HEK293 (cell line): ENCODE data around the gene VPS51.

Experiments used
- CTCF ChIA-PET: fragments of 350-600 bp; formaldehyde crosslinking; extraction: SDS; loops from one replicate; lab custom pipeline; 2021; ENCODE audit warnings: antibody characterized with exemption; lab: Yijun Ruan, JAX
- POLR2A ChIA-PET: fragments of 300-600 bp; formaldehyde crosslinking; extraction: SDS; loops from one replicate; lab custom pipeline; 2020; ENCODE audit warnings: antibody characterized with exemption, inconsistent platforms; lab: Yijun Ruan, JAX
- H3K27ac ChIP-seq: fragments of 200-500 bp; sonication (Bioruptor generic); 2 replicates; pipeline ENCODE4 v1.5.1; 2014; ENCODE audit warnings: low read depth, low read length, control low read depth, inconsistent platforms; ENCODE audit errors: extremely low read depth
- H3K36me3 ChIP-seq, 2 experiments: fragments of 200-500 bp in 1 of 2; sonication (Bioruptor generic) in 1 of 2; 1 replicate in 1 of 2; 2 replicates in 1 of 2; pipeline ENCODE4 v1.5.1; 2014 to 2017; ENCODE audit warnings: inconsistent platforms in 2 of 2, low read length in 2 of 2; ENCODE audit not compliant: control insufficient read depth in 2 of 2, insufficient read depth in 1 of 2
- H3K4me1 ChIP-seq: fragments of 200-500 bp; sonication (Bioruptor generic); 2 replicates; pipeline ENCODE4 v1.5.1; 2014; ENCODE audit warnings: mild to moderate bottlenecking, low read length, inconsistent platforms; ENCODE audit not compliant: control insufficient read depth, insufficient read depth
- H3K4me3 ChIP-seq: 2 replicates; pipeline ENCODE4 v1.5.1; 2011; ENCODE audit warnings: low read depth, mild to moderate bottlenecking, control low read depth, low read length, moderate library complexity
- H3K9me3 ChIP-seq: fragments of 200-500 bp; sonication (Bioruptor generic); 2 replicates; pipeline ENCODE4 v1.5.1; 2014; ENCODE audit warnings: low read depth, low read length, inconsistent platforms; ENCODE audit not compliant: control insufficient read depth, insufficient read depth
- FEZF1 ChIP-seq: fragments of 450-650 bp; formaldehyde crosslinking; IDR thresholded peaks from 2 replicates; pipeline ENCODE4 v1.5.1; 2016; ENCODE audit warnings: missing biosample characterization, missing genetic modification characterization
- IKZF3 ChIP-seq: fragments of 450-650 bp; IDR thresholded peaks from 2 replicates; pipeline ENCODE4 v1.5.0; 2018; ENCODE audit warnings: missing biosample characterization, mild to moderate bottlenecking, missing genetic modification characterization, moderate library complexity
- KLF16 ChIP-seq: fragments of 450-650 bp; formaldehyde crosslinking; IDR thresholded peaks from 2 replicates; pipeline ENCODE4 v1.5.1; 2017; ENCODE audit warnings: missing biosample characterization, missing genetic modification characterization
- KLF17 ChIP-seq: fragments of 450-650 bp; formaldehyde crosslinking; IDR thresholded peaks from 2 replicates; pipeline ENCODE4 v1.5.1; 2016; ENCODE audit warnings: missing biosample characterization, missing genetic modification characterization
- PATZ1 ChIP-seq: fragments of 450-650 bp; formaldehyde crosslinking; IDR thresholded peaks from 2 replicates; pipeline ENCODE4 v1.5.1; 2016; ENCODE audit warnings: missing biosample characterization, missing genetic modification characterization
- PRDM1 ChIP-seq: fragments of 450-650 bp; formaldehyde crosslinking; IDR thresholded peaks from 2 replicates; pipeline ENCODE4; 2016; ENCODE audit warnings: missing biosample characterization, missing genetic modification characterization
- ZFP37 ChIP-seq: fragments of 450-650 bp; formaldehyde crosslinking; IDR thresholded peaks from 2 replicates; pipeline ENCODE4 v1.5.1; 2016; ENCODE audit warnings: missing biosample characterization, missing genetic modification characterization
- ZNF341 ChIP-seq: fragments of 450-650 bp; formaldehyde crosslinking; IDR thresholded peaks from 2 replicates; pipeline ENCODE4; 2016; ENCODE audit warnings: low read depth, missing biosample characterization, missing genetic modification characterization
- ZNF544 ChIP-seq: fragments of 450-650 bp; formaldehyde crosslinking; IDR thresholded peaks from 2 replicates; pipeline ENCODE4 v1.5.0; 2017; ENCODE audit warnings: missing biosample characterization, missing genetic modification characterization
- ZNF555 ChIP-seq: fragments of 450-650 bp; formaldehyde crosslinking; conservative IDR thresholded peaks from 2 replicates; pipeline ENCODE4 v1.5.1; 2017; ENCODE audit warnings: missing biosample characterization, mild to moderate bottlenecking, missing genetic modification characterization, inconsistent platforms
- ZNF585B ChIP-seq: fragments of 450-650 bp; formaldehyde crosslinking; IDR thresholded peaks from 2 replicates; pipeline ENCODE4 v1.5.1; 2016; ENCODE audit warnings: missing biosample characterization, missing genetic modification characterization
- TF ChIP-seq, protein P1 (sequence below): fragments of 450-650 bp; formaldehyde crosslinking; IDR thresholded peaks from 2 replicates; pipeline ENCODE4 v1.5.1; 2016; ENCODE audit warnings: missing biosample characterization, missing genetic modification characterization
- TF ChIP-seq, protein P2 (sequence below): fragments of 450-650 bp; formaldehyde crosslinking; IDR thresholded peaks from 2 replicates; pipeline ENCODE4 v1.5.1; 2016; ENCODE audit warnings: missing biosample characterization, missing genetic modification characterization
- TF ChIP-seq, protein P3 (sequence below): fragments of 450-650 bp; formaldehyde crosslinking; IDR thresholded peaks from 2 replicates; pipeline ENCODE4 v1.5.1; 2016; ENCODE audit warnings: missing biosample characterization, missing genetic modification characterization, borderline replicate concordance

VPS51 gene

DNA sequence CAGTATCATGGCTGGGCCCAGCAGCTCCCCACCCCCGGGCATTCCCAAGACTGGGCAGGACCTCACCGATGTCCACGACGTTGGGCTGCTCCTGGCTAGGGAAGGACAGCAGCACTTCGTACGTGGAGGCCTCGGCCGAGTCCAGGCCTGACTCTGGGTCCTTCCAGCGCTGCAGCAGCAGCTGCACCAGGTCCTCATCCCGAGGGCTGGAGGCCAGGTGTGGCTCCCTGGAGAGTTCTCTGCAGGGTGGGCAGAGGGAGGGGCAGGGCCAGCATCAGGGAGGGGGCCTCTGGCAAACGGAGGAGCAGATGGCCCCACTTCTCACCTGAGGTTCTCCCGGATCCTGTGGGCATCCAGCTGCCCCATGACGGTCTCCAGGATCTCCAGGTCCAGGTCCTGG, 38.0 kb upstream of the VPS51 start:
- H3K4me3 ChIP-seq: no peak overlapping the region
- no peaks in the 10 kb centered on the region for H3K9me3 ChIP-seq
- H3K27ac ChIP-seq: no peak overlapping the region
- H3K36me3 ChIP-seq: no peaks in the 10 kb centered on the region
- ChIA-PET POLR2A (no interaction called here), CTCF (no interaction called here)
- no peak for TF ChIP-seq ZNF555 (tag by site-specific recombination)
- TF ChIP-seq FEZF1 (tag by site-specific recombination): no peak
- TF ChIP-seq, protein P1, sequence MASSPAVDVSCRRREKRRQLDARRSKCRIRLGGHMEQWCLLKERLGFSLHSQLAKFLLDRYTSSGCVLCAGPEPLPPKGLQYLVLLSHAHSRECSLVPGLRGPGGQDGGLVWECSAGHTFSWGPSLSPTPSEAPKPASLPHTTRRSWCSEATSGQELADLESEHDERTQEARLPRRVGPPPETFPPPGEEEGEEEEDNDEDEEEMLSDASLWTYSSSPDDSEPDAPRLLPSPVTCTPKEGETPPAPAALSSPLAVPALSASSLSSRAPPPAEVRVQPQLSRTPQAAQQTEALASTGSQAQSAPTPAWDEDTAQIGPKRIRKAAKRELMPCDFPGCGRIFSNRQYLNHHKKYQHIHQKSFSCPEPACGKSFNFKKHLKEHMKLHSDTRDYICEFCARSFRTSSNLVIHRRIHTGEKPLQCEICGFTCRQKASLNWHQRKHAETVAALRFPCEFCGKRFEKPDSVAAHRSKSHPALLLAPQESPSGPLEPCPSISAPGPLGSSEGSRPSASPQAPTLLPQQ (tag by site-specific recombination): no peak
- TF ChIP-seq PATZ1: no peak
- no peak for TF ChIP-seq ZNF585B
- TF ChIP-seq ZNF341 (tag by site-specific recombination): no peak
- no peak for TF ChIP-seq ZNF544 (tag by site-specific recombination)
- TF ChIP-seq KLF17 (tag by site-specific recombination): no peak
- no peak for TF ChIP-seq KLF16 (tag by site-specific recombination)
- TF ChIP-seq IKZF3 (tag by site-specific recombination): no peak
- TF ChIP-seq, protein P2, sequence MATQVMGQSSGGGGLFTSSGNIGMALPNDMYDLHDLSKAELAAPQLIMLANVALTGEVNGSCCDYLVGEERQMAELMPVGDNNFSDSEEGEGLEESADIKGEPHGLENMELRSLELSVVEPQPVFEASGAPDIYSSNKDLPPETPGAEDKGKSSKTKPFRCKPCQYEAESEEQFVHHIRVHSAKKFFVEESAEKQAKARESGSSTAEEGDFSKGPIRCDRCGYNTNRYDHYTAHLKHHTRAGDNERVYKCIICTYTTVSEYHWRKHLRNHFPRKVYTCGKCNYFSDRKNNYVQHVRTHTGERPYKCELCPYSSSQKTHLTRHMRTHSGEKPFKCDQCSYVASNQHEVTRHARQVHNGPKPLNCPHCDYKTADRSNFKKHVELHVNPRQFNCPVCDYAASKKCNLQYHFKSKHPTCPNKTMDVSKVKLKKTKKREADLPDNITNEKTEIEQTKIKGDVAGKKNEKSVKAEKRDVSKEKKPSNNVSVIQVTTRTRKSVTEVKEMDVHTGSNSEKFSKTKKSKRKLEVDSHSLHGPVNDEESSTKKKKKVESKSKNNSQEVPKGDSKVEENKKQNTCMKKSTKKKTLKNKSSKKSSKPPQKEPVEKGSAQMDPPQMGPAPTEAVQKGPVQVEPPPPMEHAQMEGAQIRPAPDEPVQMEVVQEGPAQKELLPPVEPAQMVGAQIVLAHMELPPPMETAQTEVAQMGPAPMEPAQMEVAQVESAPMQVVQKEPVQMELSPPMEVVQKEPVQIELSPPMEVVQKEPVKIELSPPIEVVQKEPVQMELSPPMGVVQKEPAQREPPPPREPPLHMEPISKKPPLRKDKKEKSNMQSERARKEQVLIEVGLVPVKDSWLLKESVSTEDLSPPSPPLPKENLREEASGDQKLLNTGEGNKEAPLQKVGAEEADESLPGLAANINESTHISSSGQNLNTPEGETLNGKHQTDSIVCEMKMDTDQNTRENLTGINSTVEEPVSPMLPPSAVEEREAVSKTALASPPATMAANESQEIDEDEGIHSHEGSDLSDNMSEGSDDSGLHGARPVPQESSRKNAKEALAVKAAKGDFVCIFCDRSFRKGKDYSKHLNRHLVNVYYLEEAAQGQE (tag by site-specific recombination): no peak
- no peak for TF ChIP-seq PRDM1 (tag by site-specific recombination)
- no peak for TF ChIP-seq ZFP37 (tag by site-specific recombination)
- TF ChIP-seq, protein P3, sequence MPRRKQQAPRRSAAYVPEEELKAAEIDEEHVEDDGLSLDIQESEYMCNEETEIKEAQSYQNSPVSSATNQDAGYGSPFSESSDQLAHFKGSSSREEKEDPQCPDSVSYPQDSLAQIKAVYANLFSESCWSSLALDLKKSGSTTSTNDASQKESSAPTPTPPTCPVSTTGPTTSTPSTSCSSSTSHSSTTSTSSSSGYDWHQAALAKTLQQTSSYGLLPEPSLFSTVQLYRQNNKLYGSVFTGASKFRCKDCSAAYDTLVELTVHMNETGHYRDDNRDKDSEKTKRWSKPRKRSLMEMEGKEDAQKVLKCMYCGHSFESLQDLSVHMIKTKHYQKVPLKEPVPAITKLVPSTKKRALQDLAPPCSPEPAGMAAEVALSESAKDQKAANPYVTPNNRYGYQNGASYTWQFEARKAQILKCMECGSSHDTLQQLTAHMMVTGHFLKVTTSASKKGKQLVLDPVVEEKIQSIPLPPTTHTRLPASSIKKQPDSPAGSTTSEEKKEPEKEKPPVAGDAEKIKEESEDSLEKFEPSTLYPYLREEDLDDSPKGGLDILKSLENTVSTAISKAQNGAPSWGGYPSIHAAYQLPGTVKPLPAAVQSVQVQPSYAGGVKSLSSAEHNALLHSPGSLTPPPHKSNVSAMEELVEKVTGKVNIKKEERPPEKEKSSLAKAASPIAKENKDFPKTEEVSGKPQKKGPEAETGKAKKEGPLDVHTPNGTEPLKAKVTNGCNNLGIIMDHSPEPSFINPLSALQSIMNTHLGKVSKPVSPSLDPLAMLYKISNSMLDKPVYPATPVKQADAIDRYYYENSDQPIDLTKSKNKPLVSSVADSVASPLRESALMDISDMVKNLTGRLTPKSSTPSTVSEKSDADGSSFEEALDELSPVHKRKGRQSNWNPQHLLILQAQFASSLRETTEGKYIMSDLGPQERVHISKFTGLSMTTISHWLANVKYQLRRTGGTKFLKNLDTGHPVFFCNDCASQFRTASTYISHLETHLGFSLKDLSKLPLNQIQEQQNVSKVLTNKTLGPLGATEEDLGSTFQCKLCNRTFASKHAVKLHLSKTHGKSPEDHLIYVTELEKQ (tag by site-specific recombination): no peak
- TF ChIP-seq, all 188 proteins: peak for 0
- no peaks in the 10 kb centered on the region for H3K4me1 ChIP-seq
